ENCODE measurements around the gene ANKRD60.

- TF ChIP-seq CTCF (IDR thresholded peaks at IDR 0.05) (no peak), EZH2 (IDR thresholded peaks at IDR 0.05; ENCODE audit: borderline replicate concordance, insufficient read depth, low read depth, low read length, poor library complexity, severe bottlenecking) (no peak)
Observed at GRCh38 chr20:58167759-58168158, 60.7 kb downstream of the ANKRD60 start.

All from B cell (primary cell).